ENCODE data around the gene SLCO1A2.

Gene SLCO1A2

DNA sequence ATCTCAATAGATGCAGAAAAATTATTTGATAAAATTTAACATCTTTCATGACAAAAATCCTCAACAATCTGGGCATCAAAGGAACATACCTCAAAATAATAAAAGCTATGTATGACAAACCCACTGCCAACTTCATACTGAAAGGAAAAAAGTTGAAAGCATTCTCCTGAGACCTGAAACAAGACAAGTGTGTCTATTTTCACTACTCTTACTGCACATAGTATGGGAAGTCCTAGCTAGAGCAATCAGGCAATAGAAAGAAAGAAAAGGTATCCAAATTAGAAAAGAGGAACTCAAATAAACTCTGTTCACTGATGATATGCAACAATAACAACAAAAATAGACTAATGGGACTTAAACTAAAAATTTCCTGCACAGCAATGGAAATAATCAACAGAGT lies 113.6 kb downstream of the SLCO1A2 start:
- TF ChIP-seq, protein P1, sequence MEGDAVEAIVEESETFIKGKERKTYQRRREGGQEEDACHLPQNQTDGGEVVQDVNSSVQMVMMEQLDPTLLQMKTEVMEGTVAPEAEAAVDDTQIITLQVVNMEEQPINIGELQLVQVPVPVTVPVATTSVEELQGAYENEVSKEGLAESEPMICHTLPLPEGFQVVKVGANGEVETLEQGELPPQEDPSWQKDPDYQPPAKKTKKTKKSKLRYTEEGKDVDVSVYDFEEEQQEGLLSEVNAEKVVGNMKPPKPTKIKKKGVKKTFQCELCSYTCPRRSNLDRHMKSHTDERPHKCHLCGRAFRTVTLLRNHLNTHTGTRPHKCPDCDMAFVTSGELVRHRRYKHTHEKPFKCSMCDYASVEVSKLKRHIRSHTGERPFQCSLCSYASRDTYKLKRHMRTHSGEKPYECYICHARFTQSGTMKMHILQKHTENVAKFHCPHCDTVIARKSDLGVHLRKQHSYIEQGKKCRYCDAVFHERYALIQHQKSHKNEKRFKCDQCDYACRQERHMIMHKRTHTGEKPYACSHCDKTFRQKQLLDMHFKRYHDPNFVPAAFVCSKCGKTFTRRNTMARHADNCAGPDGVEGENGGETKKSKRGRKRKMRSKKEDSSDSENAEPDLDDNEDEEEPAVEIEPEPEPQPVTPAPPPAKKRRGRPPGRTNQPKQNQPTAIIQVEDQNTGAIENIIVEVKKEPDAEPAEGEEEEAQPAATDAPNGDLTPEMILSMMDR (IDR thresholded peaks at IDR 0.05; ENCODE audit: low read depth, low read length) = no peak
- DNase-seq (ENCODE audit: low read depth in 2 of 2) = no peak
- no peak overlapping the region for H3K4me3 ChIP-seq (replicated peaks in 1 of 2; ENCODE audit: low read depth in 2 of 2, low read length in 2 of 2)

- TF ChIP-seq, protein P1 (IDR thresholded peaks at IDR 0.05; ENCODE audit: low read depth, low read length) = no peak
- H3K4me3 ChIP-seq (replicated peaks in 1 of 2; ENCODE audit: low read depth in 2 of 2, low read length in 2 of 2) = no peak overlapping the region
- DNase-seq (ENCODE audit: low read depth in 2 of 2) = no peak
Measured at GRCh38 chr12:21220266-21220665, 114.5 kb downstream of the SLCO1A2 start.

DNA sequence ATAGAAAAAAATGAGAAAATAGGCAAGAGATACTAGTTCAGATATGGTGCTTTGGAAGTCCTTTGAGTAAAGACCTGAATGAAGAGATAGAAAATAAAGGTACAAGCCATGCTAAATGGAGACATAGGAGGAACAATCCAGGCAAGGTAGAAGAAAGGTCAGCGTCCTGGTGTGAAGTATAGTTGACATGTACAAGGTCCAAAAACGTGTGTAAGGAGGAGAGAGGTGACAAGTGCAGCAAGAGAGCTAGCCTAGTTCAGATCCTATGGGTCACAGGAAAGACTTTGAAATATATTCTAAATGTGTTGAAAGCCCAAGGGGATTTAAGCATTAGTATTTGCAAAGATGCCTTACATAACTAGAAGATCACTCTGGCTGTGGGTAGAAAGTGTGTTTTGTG lies 115.5 kb downstream of the SLCO1A2 start:
- no peak overlapping the region for H3K4me3 ChIP-seq (replicated peaks in 1 of 2; ENCODE audit: low read depth in 2 of 2, low read length in 2 of 2)
- DNase-seq (ENCODE audit: low read depth in 2 of 2) = no peak
- TF ChIP-seq, protein P1 (IDR thresholded peaks at IDR 0.05; ENCODE audit: low read depth, low read length) = no peak
